HEK293 (cell line): ENCODE data around the gene SRL.
A peak's percentile ranks its signal among the peaks of the same experiment; 100 is the strongest.

Experiments used
- MYNN ChIP-seq: fragments of 450-650 bp; formaldehyde crosslinking; IDR thresholded peaks from 2 replicates; pipeline ENCODE4 v1.5.1; 2016; ENCODE audit warnings: missing biosample characterization, missing genetic modification characterization, borderline replicate concordance
- SALL2 ChIP-seq: fragments of 450-650 bp; formaldehyde crosslinking; IDR thresholded peaks from 2 replicates; pipeline ENCODE4 v1.5.0; 2017; ENCODE audit warnings: missing biosample characterization, mild to moderate bottlenecking, missing genetic modification characterization, borderline replicate concordance
- SP3 ChIP-seq: fragments of 450-650 bp; formaldehyde crosslinking; IDR thresholded peaks from 2 replicates; pipeline ENCODE4 v1.5.1; 2016; ENCODE audit warnings: missing biosample characterization, missing genetic modification characterization
- WT1 ChIP-seq: fragments of 450-650 bp; formaldehyde crosslinking; IDR thresholded peaks from 2 replicates; pipeline ENCODE4 v1.5.1; 2016; ENCODE audit warnings: missing biosample characterization, missing genetic modification characterization
- YY1 ChIP-seq: fragments of 450-650 bp; formaldehyde crosslinking; IDR thresholded peaks from 2 replicates; pipeline ENCODE4 v1.5.1; 2018; ENCODE audit warnings: missing biosample characterization, missing genetic modification characterization
- YY2 ChIP-seq: fragments of 450-650 bp; formaldehyde crosslinking; IDR thresholded peaks from 2 replicates; pipeline ENCODE4 v1.5.1; 2016; ENCODE audit warnings: missing biosample characterization, missing genetic modification characterization
- ZBTB8A ChIP-seq: fragments of 450-650 bp; formaldehyde crosslinking; IDR thresholded peaks from 2 replicates; pipeline ENCODE4 v1.5.1; 2016; ENCODE audit warnings: missing biosample characterization, missing genetic modification characterization
- ZFP37 ChIP-seq: fragments of 450-650 bp; formaldehyde crosslinking; IDR thresholded peaks from 2 replicates; pipeline ENCODE4 v1.5.1; 2016; ENCODE audit warnings: missing biosample characterization, missing genetic modification characterization
- ZNF394 ChIP-seq: fragments of 450-650 bp; formaldehyde crosslinking; IDR thresholded peaks from 2 replicates; pipeline ENCODE4 v1.5.1; 2016; ENCODE audit warnings: missing biosample characterization, missing genetic modification characterization, mild to moderate bottlenecking, moderate library complexity, borderline replicate concordance
- ZNF48 ChIP-seq: fragments of 450-650 bp; formaldehyde crosslinking; IDR thresholded peaks from 2 replicates; pipeline ENCODE4 v1.5.1; 2016; ENCODE audit warnings: missing biosample characterization, missing genetic modification characterization
- ZNF621 ChIP-seq: fragments of 450-650 bp; formaldehyde crosslinking; IDR thresholded peaks from 2 replicates; pipeline ENCODE4 v1.5.1; 2017; ENCODE audit warnings: missing biosample characterization, missing genetic modification characterization
- ZNF707 ChIP-seq: fragments of 450-650 bp; formaldehyde crosslinking; IDR thresholded peaks from 2 replicates; pipeline ENCODE4 v1.5.1; 2016; ENCODE audit warnings: missing biosample characterization, missing genetic modification characterization
- ZNF776 ChIP-seq: fragments of 450-650 bp; formaldehyde crosslinking; IDR thresholded peaks from 2 replicates; pipeline ENCODE4 v1.5.0; 2017; ENCODE audit warnings: missing biosample characterization, missing genetic modification characterization, borderline replicate concordance
- TF ChIP-seq, protein P1 (sequence below): fragments of 450-650 bp; formaldehyde crosslinking; conservative IDR thresholded peaks from 2 replicates; pipeline ENCODE4 v1.5.1; 2016; ENCODE audit warnings: low read depth, missing biosample characterization, missing genetic modification characterization
- TF ChIP-seq, protein P2 (sequence below): fragments of 450-650 bp; formaldehyde crosslinking; IDR thresholded peaks from 2 replicates; pipeline ENCODE4 v1.5.1; 2016; ENCODE audit warnings: missing biosample characterization, missing genetic modification characterization
- TF ChIP-seq, protein P3 (sequence below): fragments of 450-650 bp; formaldehyde crosslinking; conservative IDR thresholded peaks from 2 replicates; pipeline ENCODE4 v1.5.1; 2016; ENCODE audit warnings: low read depth, missing biosample characterization, missing genetic modification characterization
- TF ChIP-seq, protein P4 (sequence below): fragments of 450-650 bp; formaldehyde crosslinking; IDR thresholded peaks from 2 replicates; pipeline ENCODE4 v1.5.1; 2016; ENCODE audit warnings: missing biosample characterization, missing genetic modification characterization
- TF ChIP-seq, protein P5 (sequence below): fragments of 450-650 bp; formaldehyde crosslinking; IDR thresholded peaks from 2 replicates; pipeline ENCODE4 v1.5.0; 2017; ENCODE audit warnings: missing biosample characterization, missing genetic modification characterization, borderline replicate concordance
- TF ChIP-seq, protein P6 (sequence below): fragments of 450-650 bp; formaldehyde crosslinking; IDR thresholded peaks from 2 replicates; pipeline ENCODE4 v1.5.1; 2016; ENCODE audit warnings: missing biosample characterization, missing genetic modification characterization

Gene SRL

DNA sequence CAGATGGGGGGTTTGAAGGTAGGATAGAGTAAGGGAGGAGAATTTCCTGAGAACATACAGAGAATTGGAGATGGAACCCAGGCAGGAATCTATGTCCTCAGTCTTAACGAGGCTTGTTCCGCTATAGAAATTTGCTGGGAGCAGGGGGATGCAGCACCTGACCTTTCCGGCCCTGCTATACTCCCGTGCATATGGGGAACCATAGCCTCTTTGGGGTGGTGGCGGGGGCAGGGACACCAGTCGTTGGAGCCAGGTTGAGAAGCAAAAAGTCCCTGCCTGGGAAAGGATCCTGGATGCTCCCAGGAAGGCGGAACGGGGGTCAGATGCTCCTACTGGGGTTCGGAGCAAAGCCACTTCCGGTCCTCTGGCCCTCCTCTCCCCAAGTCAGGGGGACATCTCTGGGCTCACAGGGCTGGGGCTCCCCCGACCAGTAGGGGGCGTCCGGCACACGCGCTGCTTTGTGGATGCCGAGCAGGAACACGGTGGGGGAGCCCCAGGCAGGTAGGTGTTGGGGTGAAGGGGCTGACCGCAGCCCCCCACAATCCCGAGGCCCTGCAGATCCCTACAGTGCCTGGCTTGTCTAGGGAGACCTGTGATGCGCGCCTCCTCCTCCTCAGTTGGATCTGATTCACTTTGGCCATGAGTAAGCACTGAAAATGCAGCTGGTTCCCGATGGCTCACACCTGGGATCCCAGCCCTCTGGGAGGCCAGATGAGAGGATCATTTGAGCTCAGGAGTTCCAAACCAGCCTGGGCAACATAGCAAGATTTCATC is 46.5 kb upstream of the SRL start (continued):
- TF ChIP-seq, protein P1, sequence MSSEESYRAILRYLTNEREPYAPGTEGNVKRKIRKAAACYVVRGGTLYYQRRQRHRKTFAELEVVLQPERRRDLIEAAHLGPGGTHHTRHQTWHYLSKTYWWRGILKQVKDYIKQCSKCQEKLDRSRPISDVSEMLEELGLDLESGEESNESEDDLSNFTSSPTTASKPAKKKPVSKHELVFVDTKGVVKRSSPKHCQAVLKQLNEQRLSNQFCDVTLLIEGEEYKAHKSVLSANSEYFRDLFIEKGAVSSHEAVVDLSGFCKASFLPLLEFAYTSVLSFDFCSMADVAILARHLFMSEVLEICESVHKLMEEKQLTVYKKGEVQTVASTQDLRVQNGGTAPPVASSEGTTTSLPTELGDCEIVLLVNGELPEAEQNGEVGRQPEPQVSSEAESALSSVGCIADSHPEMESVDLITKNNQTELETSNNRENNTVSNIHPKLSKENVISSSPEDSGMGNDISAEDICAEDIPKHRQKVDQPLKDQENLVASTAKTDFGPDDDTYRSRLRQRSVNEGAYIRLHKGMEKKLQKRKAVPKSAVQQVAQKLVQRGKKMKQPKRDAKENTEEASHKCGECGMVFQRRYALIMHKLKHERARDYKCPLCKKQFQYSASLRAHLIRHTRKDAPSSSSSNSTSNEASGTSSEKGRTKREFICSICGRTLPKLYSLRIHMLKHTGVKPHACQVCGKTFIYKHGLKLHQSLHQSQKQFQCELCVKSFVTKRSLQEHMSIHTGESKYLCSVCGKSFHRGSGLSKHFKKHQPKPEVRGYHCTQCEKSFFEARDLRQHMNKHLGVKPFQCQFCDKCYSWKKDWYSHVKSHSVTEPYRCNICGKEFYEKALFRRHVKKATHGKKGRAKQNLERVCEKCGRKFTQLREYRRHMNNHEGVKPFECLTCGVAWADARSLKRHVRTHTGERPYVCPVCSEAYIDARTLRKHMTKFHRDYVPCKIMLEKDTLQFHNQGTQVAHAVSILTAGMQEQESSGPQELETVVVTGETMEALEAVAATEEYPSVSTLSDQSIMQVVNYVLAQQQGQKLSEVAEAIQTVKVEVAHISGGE (tag by site-specific recombination) = peak; percentile 73
- peak; percentile 31; the same call in 1 of the 2 replicates for TF ChIP-seq ZBTB8A (tag by site-specific recombination)
- no peak for TF ChIP-seq ZNF394 (tag by site-specific recombination)
- TF ChIP-seq, protein P2, sequence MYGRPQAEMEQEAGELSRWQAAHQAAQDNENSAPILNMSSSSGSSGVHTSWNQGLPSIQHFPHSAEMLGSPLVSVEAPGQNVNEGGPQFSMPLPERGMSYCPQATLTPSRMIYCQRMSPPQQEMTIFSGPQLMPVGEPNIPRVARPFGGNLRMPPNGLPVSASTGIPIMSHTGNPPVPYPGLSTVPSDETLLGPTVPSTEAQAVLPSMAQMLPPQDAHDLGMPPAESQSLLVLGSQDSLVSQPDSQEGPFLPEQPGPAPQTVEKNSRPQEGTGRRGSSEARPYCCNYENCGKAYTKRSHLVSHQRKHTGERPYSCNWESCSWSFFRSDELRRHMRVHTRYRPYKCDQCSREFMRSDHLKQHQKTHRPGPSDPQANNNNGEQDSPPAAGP (tag by site-specific recombination) = peak; percentile 47; the same call in 1 of the 2 replicates
- no peak for TF ChIP-seq ZNF776 (tag by site-specific recombination)
- TF ChIP-seq, protein P3, sequence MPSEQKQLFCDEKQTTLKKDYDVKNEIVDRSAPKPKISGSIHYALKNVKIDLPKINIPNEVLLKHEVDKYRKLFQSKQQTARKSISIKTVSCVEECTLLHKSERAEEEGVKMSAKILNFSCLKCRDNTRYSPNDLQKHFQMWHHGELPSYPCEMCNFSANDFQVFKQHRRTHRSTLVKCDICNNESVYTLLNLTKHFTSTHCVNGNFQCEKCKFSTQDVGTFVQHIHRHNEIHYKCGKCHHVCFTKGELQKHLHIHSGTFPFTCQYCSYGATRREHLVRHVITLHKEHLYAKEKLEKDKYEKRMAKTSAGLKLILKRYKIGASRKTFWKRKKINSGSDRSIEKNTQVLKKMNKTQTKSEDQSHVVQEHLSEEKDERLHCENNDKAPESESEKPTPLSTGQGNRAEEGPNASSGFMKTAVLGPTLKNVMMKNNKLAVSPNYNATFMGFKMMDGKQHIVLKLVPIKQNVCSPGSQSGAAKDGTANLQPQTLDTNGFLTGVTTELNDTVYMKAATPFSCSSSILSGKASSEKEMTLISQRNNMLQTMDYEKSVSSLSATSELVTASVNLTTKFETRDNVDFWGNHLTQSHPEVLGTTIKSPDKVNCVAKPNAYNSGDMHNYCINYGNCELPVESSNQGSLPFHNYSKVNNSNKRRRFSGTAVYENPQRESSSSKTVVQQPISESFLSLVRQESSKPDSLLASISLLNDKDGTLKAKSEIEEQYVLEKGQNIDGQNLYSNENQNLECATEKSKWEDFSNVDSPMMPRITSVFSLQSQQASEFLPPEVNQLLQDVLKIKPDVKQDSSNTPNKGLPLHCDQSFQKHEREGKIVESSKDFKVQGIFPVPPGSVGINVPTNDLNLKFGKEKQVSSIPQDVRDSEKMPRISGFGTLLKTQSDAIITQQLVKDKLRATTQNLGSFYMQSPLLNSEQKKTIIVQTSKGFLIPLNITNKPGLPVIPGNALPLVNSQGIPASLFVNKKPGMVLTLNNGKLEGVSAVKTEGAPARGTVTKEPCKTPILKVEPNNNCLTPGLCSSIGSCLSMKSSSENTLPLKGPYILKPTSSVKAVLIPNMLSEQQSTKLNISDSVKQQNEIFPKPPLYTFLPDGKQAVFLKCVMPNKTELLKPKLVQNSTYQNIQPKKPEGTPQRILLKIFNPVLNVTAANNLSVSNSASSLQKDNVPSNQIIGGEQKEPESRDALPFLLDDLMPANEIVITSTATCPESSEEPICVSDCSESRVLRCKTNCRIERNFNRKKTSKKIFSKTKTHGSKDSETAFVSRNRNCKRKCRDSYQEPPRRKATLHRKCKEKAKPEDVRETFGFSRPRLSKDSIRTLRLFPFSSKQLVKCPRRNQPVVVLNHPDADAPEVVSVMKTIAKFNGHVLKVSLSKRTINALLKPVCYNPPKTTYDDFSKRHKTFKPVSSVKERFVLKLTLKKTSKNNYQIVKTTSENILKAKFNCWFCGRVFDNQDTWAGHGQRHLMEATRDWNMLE (tag by site-specific recombination) = no peak
- TF ChIP-seq YY1 (tag by site-specific recombination) = no peak
- TF ChIP-seq, protein P4, sequence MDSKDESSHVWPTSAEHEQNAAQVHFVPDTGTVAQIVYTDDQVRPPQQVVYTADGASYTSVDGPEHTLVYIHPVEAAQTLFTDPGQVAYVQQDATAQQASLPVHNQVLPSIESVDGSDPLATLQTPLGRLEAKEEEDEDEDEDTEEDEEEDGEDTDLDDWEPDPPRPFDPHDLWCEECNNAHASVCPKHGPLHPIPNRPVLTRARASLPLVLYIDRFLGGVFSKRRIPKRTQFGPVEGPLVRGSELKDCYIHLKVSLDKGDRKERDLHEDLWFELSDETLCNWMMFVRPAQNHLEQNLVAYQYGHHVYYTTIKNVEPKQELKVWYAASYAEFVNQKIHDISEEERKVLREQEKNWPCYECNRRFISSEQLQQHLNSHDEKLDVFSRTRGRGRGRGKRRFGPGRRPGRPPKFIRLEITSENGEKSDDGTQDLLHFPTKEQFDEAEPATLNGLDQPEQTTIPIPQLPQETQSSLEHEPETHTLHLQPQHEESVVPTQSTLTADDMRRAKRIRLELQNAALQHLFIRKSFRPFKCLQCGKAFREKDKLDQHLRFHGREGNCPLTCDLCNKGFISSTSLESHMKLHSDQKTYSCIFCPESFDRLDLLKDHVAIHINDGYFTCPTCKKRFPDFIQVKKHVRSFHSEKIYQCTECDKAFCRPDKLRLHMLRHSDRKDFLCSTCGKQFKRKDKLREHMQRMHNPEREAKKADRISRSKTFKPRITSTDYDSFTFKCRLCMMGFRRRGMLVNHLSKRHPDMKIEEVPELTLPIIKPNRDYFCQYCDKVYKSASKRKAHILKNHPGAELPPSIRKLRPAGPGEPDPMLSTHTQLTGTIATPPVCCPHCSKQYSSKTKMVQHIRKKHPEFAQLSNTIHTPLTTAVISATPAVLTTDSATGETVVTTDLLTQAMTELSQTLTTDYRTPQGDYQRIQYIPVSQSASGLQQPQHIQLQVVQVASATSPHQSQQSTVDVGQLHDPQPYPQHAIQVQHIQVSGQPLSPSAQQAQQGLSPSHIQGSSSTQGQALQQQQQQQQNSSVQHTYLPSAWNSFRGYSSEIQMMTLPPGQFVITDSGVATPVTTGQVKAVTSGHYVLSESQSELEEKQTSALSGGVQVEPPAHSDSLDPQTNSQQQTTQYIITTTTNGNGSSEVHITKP (tag by site-specific recombination) = 0 out of 2 replicates have a peak, but pooled peaks have one; percentile 15
- no peak for TF ChIP-seq ZNF707
- TF ChIP-seq, protein P5, sequence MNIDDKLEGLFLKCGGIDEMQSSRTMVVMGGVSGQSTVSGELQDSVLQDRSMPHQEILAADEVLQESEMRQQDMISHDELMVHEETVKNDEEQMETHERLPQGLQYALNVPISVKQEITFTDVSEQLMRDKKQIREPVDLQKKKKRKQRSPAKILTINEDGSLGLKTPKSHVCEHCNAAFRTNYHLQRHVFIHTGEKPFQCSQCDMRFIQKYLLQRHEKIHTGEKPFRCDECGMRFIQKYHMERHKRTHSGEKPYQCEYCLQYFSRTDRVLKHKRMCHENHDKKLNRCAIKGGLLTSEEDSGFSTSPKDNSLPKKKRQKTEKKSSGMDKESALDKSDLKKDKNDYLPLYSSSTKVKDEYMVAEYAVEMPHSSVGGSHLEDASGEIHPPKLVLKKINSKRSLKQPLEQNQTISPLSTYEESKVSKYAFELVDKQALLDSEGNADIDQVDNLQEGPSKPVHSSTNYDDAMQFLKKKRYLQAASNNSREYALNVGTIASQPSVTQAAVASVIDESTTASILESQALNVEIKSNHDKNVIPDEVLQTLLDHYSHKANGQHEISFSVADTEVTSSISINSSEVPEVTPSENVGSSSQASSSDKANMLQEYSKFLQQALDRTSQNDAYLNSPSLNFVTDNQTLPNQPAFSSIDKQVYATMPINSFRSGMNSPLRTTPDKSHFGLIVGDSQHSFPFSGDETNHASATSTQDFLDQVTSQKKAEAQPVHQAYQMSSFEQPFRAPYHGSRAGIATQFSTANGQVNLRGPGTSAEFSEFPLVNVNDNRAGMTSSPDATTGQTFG (tag by site-specific recombination) = no peak
- TF ChIP-seq YY2 (tag by site-specific recombination) = no peak
- TF ChIP-seq, protein P6, sequence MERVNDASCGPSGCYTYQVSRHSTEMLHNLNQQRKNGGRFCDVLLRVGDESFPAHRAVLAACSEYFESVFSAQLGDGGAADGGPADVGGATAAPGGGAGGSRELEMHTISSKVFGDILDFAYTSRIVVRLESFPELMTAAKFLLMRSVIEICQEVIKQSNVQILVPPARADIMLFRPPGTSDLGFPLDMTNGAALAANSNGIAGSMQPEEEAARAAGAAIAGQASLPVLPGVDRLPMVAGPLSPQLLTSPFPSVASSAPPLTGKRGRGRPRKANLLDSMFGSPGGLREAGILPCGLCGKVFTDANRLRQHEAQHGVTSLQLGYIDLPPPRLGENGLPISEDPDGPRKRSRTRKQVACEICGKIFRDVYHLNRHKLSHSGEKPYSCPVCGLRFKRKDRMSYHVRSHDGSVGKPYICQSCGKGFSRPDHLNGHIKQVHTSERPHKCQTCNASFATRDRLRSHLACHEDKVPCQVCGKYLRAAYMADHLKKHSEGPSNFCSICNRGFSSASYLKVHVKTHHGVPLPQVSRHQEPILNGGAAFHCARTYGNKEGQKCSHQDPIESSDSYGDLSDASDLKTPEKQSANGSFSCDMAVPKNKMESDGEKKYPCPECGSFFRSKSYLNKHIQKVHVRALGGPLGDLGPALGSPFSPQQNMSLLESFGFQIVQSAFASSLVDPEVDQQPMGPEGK = peak; percentile 84
- no peak for TF ChIP-seq ZFP37
- TF ChIP-seq SP3 (tag by site-specific recombination) = no peak
- TF ChIP-seq WT1 (tag by site-specific recombination) = no peak
- TF ChIP-seq SALL2 (tag by site-specific recombination) = no peak
- TF ChIP-seq ZNF48 (tag by site-specific recombination) = no peak
- TF ChIP-seq MYNN (tag by site-specific recombination) = no peak
- no peak for TF ChIP-seq ZNF621
